Endometrial microvascular endothelial cells (primary cell): ENCODE measurements around the gene PRR14. TPM values are rescaled to one million over a fixed set of nuclear protein-coding genes. Genes with fewer than 3 reads are reported as not detected.
"Not testable (repeated sequence)": the region's sequence is repeated elsewhere in the genome, so short reads cannot be mapped to it uniquely, and the experiment has no call there.

Experiments used
- in situ Hi-C: cut with HindIII; loops from 2 replicates; pipeline ENCODE4 v1.10.0; 2017; ENCODE audit warnings: low sequenced_read_pairs, low pct_unique_long_range_greater_than_20kb; ENCODE audit errors: inconsistent ontology term
- total RNA-seq: library from RNA; depleted of rRNA; stranded (reverse); fragments of >200 nt; gene quantifications from one replicate; pipeline ENCODE4 v1.2.3, GENCODE V29; 2015; ENCODE audit errors: inconsistent ontology term

The PRR14 gene
- total RNA-seq, 1 donor from 2014 or later, result 22.9 TPM

GRCh38 chr16:30669903-30670824 lies 19.4 kb downstream of the PRR14 start:
- in situ Hi-C loops, result no loop called here

- in situ Hi-C loops, result no loop called here
Observed at GRCh38 chr16:30675143-30675542, 24.4 kb downstream of the PRR14 start.

GRCh38 chr16:30677931-30678585 lies 27.3 kb downstream of the PRR14 start:
- in situ Hi-C loops, result no loop called here

GRCh38 chr16:30678586-30678970 lies 27.8 kb downstream of the PRR14 start:
- in situ Hi-C loops, result no loop called here

- in situ Hi-C loops, result no loop called here
Observed at GRCh38 chr16:30680326-30680725, 29.6 kb downstream of the PRR14 start.

GRCh38 chr16:30688701-30689100 lies 37.9 kb downstream of the PRR14 start:
- in situ Hi-C loops, result no loop called here

- in situ Hi-C loops, result no loop called here
Observed at GRCh38 chr16:30691907-30692306, 41.1 kb downstream of the PRR14 start.

GRCh38 chr16:30692396-30693064 lies 41.8 kb downstream of the PRR14 start:
- in situ Hi-C loops, result no loop called here

- in situ Hi-C loops, result no loop called here
Observed at GRCh38 chr16:30694926-30695693, 44.4 kb downstream of the PRR14 start.

- in situ Hi-C loops, result not testable (repeated sequence)
Observed at GRCh38 chr16:30696646-30697045, 45.9 kb downstream of the PRR14 start.

- in situ Hi-C loops, result no loop called here
Observed at GRCh38 chr16:30697264-30698138, 46.7 kb downstream of the PRR14 start.

GRCh38 chr16:30698139-30698815 lies 47.5 kb downstream of the PRR14 start:
- in situ Hi-C loops, result no loop called here

GRCh38 chr16:30698816-30699614 lies 48.3 kb downstream of the PRR14 start, which contains the start of gene SRCAP:
Gene SRCAP, plus strand, starts transcription at chr16:30699171. Its CDS starts 1,654 bp downstream, at chr16:30700825.
- in situ Hi-C loops, result no loop called here

- in situ Hi-C loops, result no loop called here
Observed at GRCh38 chr16:30699615-30700099, 48.9 kb downstream of the PRR14 start.

GRCh38 chr16:30700491-30700890 lies 49.7 kb downstream of the PRR14 start:
- in situ Hi-C loops, result no loop called here

- in situ Hi-C loops, result no loop called here
Observed at GRCh38 chr16:30700971-30701370, 50.2 kb downstream of the PRR14 start.

GRCh38 chr16:30703071-30703470 lies 52.3 kb downstream of the PRR14 start:
- in situ Hi-C loops, result not testable (repeated sequence)
